ENCODE measurements around the gene DDA1. TPM values are rescaled to one million over a fixed set of nuclear protein-coding genes. Genes with fewer than 3 reads are reported as not detected.
A peak's percentile ranks its signal among the peaks of the same experiment; 100 is the strongest.

Gene DDA1
- total and polyA plus RNA-seq, 9 of the 15 experiments (the other 6 are each of a cell fraction or from before 2014, with no cell fraction given), result 1.4 to 83.8 (median 33.8) TPM

- no peak for TF ChIP-seq ZNF140 (CRISPR knock-in tag; IDR thresholded peaks at IDR 0.05)
- peak; percentile 96 for TF ChIP-seq DACH1 (IDR thresholded peaks at IDR 0.05; ENCODE audit: partially characterized antibody)
- TF ChIP-seq SRSF9 (IDR thresholded peaks at IDR 0.05; ENCODE audit: borderline replicate concordance, low read depth, low read length), result no peak
- TF ChIP-seq, protein P1, sequence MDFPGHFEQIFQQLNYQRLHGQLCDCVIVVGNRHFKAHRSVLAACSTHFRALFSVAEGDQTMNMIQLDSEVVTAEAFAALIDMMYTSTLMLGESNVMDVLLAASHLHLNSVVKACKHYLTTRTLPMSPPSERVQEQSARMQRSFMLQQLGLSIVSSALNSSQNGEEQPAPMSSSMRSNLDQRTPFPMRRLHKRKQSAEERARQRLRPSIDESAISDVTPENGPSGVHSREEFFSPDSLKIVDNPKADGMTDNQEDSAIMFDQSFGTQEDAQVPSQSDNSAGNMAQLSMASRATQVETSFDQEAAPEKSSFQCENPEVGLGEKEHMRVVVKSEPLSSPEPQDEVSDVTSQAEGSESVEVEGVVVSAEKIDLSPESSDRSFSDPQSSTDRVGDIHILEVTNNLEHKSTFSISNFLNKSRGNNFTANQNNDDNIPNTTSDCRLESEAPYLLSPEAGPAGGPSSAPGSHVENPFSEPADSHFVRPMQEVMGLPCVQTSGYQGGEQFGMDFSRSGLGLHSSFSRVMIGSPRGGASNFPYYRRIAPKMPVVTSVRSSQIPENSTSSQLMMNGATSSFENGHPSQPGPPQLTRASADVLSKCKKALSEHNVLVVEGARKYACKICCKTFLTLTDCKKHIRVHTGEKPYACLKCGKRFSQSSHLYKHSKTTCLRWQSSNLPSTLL (IDR thresholded peaks at IDR 0.05), result peak; percentile 96
- TF ChIP-seq RREB1 (CRISPR knock-in tag; IDR thresholded peaks at IDR 0.05), result peak; percentile 82
- peak; percentile 67; the same call in 1 of the 2 replicates for TF ChIP-seq MYNN (IDR thresholded peaks at IDR 0.05)
- TF ChIP-seq MYNN (CRISPR knock-in tag; IDR thresholded peaks at IDR 0.05), result no peak
- no peak for TF ChIP-seq SUPT5H (IDR thresholded peaks at IDR 0.05)
- no peak for TF ChIP-seq CTCFL (IDR thresholded peaks at IDR 0.05; ENCODE audit: borderline replicate concordance, insufficient read depth, low read depth, low read length, poor library complexity, severe bottlenecking)
- 0 out of 2 replicates have a peak, but pooled peaks have one; percentile 2 for TF ChIP-seq PYGO2 (tag; IDR thresholded peaks at IDR 0.05)
- no peak for TF ChIP-seq ZNF586 (CRISPR knock-in tag; conservative IDR thresholded peaks at IDR 0.05)
- peak in 1 of 2 experiments; percentile 91; a peak in 2 of 4 replicates for TF ChIP-seq MLLT1 (IDR thresholded peaks at IDR 0.05)
Observed at GRCh38 chr19:17334414-17335409, 25.3 kb downstream of the DDA1 start, which contains the start of gene ANO8 (continued).

All from K562 (cell line).